Esophagus muscularis mucosa (tissue), 4 donors: ENCODE data around the gene NPAS3.

Experiments
- EP300 ChIP-seq: sonication (generic); formaldehyde crosslinking; IDR thresholded peaks from one replicate; pipeline ENCODE4 v1.6.1; 2017; ENCODE audit warnings: antibody characterized with exemption
- POLR2A ChIP-seq: fragments of 450-650 bp; IDR thresholded peaks from one replicate; pipeline ENCODE4 v1.6.1; 2017; ENCODE audit warnings: antibody characterized with exemption, moderate library complexity, mild to moderate bottlenecking, low read depth
- TF ChIP-seq, protein P1 (sequence below), 3 experiments: fragments of 200-600 bp in 2 of 3; fragments of 450-650 bp in 1 of 3; sonication (generic) in 2 of 3; IDR thresholded peaks; one replicate each; pipeline ENCODE4 v1.5.1; 2017 to 2019; ENCODE audit warnings: antibody characterized with exemption in 3 of 3, mild to moderate bottlenecking in 2 of 3, moderate library complexity in 1 of 3

DNA sequence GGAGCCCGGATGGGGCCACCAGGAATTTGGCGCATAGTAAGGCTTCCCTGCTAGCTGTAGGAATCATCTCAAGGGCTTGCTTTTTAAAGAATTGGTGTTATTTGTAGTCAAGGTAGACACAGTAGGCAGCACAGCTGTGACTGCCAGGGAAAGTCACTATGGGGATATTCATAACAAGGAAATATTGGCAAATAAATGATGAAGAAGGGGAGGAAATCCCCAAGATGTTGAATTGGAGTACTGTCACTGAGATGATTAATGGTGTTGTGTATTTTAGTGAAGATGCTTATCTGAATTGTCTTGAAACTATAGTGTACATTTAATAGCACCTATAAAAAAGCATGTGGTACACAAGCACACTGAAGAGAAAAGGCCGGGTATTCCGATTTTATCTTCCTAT lies 118.9 kb downstream of the NPAS3 start:
- TF ChIP-seq POLR2A (no peak), EP300 (no peak)
- TF ChIP-seq, protein P1, sequence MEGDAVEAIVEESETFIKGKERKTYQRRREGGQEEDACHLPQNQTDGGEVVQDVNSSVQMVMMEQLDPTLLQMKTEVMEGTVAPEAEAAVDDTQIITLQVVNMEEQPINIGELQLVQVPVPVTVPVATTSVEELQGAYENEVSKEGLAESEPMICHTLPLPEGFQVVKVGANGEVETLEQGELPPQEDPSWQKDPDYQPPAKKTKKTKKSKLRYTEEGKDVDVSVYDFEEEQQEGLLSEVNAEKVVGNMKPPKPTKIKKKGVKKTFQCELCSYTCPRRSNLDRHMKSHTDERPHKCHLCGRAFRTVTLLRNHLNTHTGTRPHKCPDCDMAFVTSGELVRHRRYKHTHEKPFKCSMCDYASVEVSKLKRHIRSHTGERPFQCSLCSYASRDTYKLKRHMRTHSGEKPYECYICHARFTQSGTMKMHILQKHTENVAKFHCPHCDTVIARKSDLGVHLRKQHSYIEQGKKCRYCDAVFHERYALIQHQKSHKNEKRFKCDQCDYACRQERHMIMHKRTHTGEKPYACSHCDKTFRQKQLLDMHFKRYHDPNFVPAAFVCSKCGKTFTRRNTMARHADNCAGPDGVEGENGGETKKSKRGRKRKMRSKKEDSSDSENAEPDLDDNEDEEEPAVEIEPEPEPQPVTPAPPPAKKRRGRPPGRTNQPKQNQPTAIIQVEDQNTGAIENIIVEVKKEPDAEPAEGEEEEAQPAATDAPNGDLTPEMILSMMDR (IDR thresholded peaks at IDR 0.05) = no peak
